Activated T-cell treated with anti-CD3 and anti-CD28 coated beads, Interleukin-2, amount 50 U/mL, for 48 hours (primary cell): Measurements from ENCODE around the gene RAB44.
A peak's percentile ranks its signal among the peaks of the same experiment; 100 is the strongest.

Experiments used
- DNase-seq, 2 experiments: peaks; one replicate each; pipeline ENCODE4 v3.0.0-alpha.2; 2020

The RAB44 gene

DNA sequence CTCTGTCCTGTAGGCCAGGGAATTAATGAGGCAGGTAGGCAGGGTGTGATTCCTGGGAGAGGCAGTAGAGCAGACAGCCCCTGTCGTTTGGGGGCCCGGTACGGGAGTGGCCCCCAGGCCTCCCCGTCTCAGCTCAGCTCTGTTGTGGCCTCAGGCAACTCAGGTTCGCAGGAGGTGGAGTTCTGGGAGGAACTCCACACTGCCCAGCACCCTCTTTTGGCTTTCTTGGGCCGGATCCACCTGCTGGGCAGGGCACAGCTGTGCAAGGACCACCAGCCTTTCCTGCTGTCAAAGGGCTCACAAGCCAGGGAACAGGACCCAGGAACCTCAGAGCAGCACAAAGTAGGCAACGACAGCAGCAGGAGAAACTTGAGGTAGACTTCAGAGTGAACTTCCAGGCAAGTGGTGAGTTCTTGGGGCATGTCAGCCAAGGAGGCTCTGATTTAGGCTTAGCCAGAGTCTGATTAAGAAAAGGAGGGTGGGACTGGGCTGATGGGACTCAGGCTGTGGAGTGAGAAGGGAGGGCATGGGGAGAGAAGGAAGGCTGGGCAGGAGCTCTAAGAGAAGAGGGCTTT is 36.9 kb downstream of the RAB44 start:
- no peak for DNase-seq

DNA sequence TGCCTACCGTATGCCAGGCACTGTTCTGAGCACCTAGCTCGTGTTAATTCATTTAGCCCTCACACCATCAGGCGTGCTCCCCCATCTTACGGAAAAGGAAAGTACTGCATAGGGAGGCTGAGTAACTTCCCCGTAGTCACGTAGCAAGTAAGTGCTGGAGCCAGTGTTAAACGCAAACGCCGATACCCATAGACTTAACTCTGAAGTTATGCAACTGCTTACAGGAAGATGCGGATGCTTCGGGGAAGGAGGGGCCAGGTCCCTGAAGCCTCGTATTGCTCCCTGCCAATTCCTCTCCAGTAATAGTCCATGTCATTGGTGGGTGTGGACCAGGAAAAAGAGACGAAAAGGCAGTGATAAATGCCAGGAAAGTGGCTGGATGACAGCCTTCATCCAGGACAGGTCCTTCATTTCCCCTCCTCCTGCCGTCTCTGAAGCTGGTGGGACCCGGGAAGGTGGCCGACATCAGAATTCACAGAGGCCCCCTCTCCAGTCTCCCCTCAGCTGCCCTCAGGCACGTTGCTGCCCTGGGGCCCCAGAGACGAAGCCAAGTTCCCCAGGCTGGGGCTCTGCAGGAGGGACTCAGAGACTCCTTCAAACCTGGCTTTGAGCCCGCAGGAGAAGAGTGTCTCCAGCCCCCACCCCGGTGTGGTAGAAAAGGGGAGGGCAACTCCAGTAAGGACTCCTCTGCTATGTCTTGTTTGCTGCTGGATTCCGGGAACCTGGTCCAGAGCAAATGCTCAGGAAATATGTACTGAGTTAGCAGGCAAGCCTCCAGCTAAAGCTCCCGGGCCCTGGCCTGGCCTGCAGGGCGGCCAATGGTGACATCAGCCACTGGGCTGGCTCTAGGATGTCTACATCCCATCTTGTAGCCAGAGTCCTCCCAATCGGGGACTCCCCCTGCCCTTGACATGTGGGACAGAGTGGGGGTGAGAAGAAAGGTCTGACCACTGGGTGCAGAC is 37.8 kb downstream of the RAB44 start:
- peak; percentile 51 to 62 for DNase-seq

DNA sequence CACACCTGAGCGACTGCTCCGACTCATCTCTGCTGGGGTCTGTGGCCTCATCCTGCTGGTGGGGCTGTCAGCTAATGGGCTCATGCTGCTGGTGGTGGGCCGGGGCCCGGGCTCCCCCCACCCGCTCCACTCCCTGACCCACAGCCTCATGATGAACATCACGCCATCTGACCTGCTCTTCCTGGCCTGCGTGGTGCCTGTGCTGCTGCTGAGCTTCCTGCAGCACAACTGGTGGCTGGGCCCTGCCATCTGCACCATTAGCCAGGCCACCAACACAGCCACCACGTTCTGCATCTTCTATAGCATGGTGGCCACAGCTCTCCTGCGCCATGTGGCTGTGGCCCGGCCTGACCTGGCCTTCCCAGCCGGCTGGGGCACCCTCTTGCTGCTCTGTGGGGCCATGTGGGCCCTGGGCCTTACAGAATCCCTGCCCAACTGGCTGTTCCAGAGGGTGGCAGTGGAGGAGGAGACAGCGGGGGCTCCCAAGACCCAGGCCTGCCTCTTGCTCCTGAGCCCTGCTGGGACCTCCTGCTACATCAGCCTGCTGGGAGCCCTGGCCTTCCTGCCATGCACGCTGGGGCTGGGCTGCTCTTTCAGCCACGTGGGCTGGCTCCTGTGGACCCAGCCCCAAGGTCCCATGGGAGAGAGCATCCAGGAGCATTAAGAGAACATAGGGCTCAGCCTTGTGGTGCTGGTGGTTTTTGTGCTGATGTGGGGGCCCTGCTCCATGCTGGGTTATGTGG is 39.6 kb downstream of the RAB44 start:
- no peak for DNase-seq

DNA sequence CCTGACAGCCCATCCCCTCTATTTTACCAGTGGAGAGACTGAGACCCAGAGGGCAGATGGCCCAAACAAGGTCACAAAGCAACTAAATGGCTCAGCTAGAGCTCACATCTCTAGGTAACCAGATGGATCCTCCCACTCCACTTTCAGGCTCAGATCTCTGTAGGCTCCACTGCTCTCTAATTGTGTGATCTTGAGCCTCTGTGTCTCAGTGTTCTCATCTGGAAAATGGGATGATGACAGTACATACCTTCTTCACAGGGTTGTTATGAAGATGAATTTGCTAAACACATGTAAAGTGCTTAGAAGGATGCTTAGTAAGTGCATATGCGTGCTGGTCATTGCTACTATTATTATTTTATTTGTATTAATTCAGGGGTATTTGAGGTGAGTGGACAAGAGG is 40.5 kb downstream of the RAB44 start:
- no peak for DNase-seq

DNA sequence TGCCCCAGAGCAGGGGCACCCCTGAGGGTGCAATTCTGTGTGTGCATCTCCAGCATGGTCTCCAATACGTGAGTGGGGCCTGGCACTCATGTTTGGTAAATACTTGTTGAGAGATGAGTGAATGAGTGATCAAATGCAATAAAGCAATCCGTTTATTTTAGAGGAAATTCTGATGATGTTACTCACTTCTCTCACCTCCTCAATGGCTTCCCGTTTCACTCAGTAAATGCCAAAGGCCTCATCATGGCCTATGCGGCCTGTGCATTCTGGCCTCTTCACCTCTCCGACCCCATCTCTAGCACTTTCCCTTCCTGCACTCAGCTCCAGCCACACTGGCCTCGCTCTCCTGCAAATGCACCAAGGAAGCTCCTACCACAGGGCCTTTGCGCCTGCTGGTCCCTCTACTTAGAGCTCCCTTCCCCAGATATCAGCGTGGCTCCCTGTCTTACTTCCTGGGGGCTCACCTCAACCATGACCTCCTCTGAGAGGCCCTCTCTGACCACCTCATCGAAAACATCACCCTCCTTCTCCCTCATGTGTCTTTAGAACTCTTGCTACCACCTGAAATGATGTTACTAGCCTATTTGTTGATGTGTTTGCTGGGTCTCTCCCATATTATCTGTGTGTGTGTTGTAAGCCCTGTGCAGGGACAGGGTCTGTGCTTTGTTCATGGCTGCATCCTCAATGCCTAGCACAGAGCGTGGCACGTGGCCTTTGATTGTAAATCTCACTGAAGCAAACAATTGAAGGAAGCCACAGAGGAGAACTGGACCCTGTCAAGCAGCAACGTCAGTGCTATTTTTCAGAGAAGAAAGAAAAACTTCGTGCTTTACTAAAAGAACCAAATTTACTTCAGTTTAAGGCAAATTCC is 42.6 kb downstream of the RAB44 start:
- DNase-seq = no peak

DNA sequence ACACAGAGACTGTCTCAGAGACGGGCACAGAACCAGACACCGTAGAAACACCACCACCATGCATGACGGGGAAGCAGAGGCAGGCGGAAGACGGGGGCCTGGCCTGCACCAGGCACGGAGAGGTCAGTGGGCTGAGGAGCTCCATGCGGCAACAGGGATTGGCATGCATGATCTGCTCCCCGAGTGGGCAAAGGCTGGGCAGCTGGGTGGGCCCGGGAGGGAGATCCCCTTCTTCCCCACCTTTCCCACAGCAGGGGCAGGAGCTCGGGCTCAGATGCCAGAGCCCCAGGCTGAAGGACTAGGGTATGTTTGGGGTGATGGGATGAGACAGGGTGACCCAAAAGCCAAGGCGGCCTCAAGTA is 43.2 kb downstream of the RAB44 start:
- no peak for DNase-seq

DNA sequence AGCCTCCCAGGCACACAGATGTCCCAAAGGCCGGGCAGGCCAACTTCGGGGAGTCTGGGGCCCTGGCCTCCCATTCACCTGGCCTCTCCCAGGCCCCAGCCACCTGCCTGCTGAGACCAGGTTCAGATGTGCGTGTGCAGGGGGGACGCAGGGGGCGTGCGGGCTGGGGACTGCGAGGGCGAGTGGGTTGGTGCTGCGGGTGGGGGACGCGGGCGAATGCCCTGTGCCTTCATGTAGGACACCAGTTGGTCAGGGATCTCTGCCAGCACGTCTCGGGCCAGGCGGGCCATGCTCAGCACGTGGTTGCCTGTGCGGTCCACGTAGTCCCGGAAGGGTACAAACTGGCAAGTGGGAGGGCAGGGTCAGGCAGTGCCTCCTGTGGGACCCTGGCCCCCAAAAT is 44.5 kb downstream of the RAB44 start:
- DNase-seq = no peak

DNA sequence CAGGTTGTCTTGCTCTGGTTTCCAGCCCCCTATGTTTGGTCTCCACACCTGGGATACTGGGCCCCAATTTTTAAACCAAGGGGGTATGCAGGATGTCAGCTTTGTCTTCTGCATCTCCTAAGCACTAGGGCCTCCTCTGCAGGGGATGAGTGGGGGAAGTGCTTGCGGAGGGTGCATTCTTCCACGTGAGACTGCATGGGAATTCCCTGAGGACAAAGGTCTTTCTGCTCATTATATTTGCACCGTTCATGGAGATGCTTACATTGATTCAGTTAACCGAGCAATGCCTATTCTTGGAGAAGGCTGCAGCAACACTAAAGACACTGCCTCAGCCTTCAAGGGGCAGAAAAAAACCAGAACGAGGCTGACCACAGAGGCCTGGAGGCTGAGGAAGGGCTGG is 45.4 kb downstream of the RAB44 start:
- no peak for DNase-seq

DNA sequence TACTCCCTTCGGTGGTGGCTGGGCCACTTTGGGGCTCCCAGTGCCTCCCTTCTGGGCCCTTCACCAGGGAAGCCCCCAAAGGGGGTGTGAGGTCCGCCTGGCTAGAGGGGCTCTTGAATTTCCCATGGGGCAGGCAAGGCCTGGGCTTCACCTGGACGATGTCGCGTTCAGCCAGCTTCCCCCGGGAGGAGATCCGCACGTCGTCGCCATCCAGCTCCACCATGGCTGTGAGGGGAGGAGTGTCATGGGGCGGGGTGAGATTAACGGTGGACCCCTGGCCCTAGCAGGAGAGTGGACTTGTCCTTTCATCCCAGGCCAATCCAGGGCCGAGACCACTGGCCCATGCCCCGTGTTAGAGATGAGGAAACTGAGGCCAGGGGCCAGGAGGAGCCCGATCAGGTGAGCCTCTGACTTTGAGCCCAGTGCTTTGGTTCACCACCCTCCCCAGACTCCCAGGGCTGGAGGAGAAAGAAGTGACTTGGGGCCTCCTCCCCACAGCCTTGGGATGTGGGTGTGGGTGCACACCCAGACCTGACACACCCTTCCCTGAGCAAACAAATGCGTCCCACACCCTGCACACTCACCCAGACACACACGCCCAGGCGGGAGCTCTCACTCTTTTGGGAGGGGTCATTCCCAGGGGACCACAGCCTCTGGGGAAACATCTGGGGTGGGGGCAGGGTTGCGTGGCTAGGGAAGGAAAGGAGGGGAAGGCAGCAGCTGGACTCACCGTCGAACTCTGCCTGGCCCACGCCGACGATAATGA is 46.1 kb downstream of the RAB44 start:
- DNase-seq = no peak

DNA sequence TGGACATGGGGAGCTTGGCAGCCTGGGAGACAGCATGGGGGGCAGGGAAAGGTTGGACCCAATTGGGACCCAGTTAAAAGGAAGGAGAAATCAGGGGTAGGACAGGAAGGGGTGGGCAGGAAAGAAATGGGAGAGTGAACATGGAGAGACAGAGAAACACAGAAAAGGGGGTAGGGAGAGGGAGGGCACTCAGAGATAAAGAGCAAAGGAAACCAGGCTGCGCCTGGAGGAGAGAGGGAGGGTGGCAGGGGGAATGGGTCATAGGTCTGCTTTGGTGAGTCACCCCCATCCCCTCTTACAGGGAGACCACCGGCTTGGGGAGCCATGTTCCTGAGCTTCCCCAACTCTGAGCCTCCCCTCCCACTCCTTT is 46.7 kb downstream of the RAB44 start:
- no peak for DNase-seq

DNA sequence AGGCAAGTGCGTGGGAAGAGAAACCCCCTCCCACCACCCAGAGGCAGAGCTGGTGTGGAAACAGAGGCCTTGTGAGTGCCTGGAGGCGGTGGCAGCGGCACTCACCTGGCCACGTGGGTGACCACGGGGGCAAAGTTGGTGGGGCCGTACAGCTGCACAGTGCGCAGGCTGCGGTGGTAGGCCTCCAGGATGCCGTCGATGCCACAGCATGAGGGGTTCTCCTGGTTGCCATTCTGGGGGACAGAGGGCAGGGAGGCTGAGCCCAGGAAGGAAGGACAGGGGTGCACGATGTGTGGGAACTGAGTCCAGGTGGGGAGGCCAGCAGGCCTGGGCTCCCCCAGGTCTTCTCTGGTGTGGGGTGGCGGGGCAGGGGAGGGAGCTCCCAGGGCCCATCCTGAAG is 47.7 kb downstream of the RAB44 start:
- no peak for DNase-seq

DNA sequence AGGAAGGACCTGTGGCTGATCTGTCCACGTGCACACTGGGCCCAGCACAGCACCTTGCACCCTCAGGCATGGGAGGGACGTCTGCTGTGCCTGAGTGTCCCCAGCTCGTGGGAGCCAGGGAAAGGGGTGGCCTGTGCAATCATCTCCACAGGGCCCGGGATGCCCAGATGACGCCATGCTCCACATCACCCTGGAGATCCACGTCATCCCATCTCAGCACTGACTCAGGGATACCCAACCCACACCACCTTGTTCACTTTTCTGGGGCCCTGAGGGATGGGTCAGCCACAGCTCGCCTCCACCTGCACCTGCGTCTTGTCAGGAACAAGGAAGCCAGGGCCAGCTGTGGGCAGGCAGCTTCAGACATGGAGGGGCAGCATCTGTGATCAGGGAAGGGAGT is 48.2 kb downstream of the RAB44 start:
- DNase-seq = no peak

DNA sequence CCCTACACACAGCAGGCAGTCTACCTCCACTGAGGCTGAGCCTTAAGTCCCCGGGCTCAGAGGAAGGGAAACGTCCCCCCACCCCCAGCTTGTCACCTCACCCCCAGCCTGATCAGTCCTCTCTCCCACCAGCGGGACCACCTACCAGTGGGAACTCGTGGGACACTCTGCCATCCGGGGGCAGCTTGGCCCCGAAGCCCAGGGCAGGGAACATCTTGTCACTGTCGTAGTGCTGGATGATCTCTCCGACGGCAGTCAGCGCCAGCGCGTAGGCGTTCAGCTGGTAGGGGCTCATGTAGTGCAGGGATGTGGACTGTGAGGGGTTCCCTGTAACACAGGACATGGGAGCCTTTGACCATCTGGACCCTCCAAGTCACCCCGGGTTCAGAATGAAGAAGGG is 48.6 kb downstream of the RAB44 start:
- DNase-seq = no peak

DNA sequence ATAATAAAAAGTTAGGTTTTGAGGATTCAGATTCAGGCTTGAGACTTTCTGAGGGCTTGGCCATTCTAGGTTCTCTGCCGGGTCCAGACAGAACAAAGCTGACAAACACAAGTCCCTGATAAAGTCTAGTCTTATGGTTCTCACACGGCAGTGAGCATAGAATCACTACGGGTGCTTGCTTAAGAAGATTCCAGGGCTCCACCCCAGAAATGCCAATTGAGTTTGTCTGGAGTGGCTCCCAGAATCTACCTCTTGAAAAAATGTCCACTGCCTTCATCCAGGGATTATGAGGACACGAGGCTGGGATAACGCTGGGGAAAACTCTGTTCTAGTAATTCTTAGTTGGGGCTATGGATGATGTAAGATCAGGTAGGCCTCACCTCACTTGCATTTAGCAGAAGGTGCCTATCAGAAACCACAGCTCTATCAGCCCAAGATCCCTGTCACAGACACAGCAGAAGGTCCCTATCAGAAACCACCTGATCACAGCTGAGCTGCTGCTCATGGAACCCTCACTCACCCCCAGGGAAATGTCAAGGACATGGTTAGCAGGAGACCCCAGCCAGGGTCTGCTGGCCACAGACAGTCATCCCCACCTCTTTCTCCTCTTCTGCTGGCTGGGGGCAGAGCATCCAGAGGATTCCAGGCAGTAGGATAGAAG is 52.3 kb downstream of the RAB44 start:
- DNase-seq = no peak

DNA sequence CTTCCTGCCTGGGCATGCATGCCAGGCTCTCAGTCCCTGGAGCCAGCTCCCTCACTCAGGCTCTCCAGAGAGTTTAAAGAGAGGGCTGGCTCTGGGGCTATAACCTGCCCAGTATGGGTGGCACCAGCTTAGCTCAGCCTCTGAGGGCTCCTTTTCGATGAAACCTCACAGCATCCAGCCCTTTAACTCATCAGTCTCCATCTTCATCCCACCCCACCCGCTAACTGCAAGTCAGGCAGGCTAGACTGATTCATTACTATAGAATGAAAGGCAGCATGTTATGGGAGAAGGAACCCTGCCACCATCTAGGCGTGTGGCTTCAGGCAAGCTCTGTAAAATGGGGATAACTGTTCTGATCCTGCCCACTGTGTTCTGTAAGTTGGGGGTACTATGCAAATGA is 53.5 kb downstream of the RAB44 start:
- no peak for DNase-seq

DNA sequence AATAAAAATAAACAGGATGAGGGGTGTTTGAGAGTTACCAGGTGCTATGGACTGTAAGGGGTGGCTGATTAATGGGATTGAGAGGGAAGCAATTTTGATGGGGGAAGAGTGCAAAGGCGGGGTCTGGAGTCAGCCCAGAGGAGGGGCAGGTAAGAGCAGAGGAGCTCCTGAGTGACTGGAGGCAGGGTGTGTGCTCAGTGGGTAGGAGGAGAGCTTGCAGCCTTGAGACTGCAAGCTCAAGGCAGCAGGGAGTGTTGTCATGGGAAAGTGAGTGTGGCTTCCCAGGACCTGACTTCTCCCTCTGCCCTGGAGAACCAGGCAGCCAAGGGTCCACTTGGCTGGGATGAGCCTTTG is 54.2 kb downstream of the RAB44 start:
- no peak for DNase-seq

DNA sequence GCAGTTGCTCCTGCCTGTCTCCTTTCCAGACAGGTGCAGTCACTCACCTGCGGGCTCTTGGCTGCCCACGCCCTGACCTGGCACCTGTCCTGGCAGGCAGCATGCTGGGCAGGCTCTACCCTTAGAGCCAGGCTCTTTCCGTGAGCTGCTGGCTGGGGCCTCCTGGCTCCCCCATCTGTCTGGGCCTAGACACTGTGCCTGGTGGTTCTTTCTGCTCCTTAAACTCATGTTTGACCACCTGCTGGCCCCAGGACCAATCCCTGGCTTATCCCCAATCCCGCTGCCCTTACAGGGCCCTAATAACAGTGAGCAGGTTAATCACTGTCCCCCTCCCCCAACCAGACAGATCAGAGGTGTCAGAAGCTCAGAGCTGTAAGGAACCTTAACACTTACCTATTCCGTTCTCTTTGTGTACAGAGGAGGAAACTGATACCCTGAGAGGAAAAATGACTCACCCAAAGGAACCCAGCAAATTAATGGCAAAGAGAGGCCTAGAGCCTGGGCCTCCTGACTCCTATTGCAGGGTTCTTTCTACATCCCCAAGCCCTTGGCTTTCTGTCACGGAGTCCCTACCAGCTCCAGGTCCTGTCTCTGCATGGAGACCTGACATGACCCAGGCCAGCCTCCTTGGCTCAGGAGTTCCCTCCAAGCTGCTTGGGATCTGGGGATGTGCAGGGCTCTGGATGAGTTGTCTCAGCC is 54.7 kb downstream of the RAB44 start:
- peak; percentile 40 to 47 for DNase-seq

DNA sequence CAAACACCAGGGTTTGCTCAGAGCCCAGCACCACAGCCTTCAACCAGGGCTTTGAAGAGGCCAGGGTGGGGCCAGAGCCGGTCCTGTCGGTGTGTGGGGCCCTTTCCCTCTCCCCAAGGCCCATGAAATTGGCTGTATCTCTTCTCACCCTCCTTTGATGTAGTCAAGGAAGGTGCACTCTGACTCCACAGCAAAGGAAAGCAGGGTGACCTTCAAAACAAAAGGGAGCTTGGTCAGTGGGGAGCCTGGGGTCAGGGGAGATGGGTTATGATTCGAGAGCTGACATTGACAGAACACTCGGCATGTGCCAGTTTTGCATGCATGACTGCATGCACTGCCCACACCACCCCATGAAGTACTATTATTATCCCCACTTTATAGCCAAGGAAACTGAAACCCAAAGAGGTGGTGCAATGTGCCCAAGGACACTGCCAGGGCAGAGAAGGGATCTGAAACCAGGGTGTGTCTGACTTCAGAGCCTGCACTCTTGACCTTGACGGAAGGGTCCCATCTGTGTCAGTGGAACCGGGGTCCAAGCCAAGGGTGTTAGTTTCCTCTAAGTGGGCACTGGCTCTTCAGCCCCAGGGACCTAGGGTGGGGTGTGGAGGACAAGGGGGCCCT is 55.4 kb downstream of the RAB44 start:
- DNase-seq = no peak

DNA sequence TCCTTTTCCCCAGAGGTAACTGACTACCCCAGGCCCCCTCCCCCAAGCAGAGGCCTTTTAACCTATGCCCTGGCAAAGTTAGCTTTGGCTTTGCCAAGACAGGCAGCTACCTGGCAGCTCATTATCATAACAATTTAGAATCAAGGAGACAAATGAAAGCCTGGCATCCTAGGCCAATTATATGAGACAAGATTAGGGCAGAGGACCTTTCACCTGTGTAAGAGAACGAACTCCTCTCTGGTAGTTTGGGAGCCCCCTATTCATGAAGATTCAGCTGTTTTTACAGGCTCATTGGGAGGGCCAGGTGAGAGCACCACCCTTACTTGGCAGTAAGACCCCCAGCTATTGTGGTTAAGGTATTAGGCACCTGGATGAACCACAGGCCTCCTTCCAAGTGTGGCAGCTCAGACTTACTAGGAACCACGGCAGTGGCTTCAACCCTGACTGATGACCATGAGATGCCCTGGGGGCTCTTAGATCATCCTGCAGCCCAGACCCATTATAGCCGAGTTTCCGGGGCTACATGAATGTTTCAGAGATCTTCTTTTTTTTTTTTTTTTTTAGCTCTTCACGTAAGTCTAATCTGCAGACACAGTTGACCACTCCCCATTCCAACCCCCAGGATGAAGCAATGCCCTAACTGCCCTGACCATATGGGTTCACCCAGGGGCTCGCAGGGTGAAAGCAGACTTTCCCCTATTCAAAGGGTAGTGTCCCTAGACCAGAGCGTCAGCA is 56.2 kb downstream of the RAB44 start:
- no peak for DNase-seq
